ENCODE measurements around the gene TIGD4. TPM values are rescaled to one million over a fixed set of nuclear protein-coding genes. Genes with fewer than 3 reads are reported as not detected.

Gene TIGD4
- total RNA-seq, 1 experiment from 2014 or later = 0.92 TPM

DNA sequence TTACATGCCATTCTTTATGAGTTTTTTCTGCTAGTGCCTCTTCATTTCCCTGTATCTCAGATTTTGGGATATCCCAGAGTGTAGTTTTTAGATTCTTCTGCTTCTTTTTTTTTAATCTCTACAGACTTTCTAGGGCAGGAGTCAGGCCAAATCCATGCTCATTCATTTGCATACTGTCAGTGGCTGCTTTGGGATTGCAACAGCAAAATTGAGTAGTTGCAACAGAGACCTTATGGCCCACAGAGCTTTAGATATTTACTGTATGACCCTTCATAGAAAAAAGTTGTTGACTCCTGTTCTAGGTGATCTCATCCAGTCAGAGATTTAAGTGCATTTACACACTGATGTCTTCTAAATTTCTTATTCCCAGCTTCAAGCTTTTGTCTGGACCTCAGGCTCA lies 35.5 kb upstream of the TIGD4 start:
- intact Hi-C loops (cut with micrococcal nuclease; ENCODE audit: unreplicated experiment) = no loop called here
- H3K9me3 Mint-ChIP-seq (ENCODE audit: low read depth, unreplicated experiment) = peaks cover 8% of the 10 kb centered on the region
- peaks cover 7% of the 10 kb centered on the region for H3K36me3 Mint-ChIP-seq (ENCODE audit: insufficient read depth, unreplicated experiment)
- TF ChIP-seq, protein P1, sequence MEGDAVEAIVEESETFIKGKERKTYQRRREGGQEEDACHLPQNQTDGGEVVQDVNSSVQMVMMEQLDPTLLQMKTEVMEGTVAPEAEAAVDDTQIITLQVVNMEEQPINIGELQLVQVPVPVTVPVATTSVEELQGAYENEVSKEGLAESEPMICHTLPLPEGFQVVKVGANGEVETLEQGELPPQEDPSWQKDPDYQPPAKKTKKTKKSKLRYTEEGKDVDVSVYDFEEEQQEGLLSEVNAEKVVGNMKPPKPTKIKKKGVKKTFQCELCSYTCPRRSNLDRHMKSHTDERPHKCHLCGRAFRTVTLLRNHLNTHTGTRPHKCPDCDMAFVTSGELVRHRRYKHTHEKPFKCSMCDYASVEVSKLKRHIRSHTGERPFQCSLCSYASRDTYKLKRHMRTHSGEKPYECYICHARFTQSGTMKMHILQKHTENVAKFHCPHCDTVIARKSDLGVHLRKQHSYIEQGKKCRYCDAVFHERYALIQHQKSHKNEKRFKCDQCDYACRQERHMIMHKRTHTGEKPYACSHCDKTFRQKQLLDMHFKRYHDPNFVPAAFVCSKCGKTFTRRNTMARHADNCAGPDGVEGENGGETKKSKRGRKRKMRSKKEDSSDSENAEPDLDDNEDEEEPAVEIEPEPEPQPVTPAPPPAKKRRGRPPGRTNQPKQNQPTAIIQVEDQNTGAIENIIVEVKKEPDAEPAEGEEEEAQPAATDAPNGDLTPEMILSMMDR (IDR thresholded peaks at IDR 0.05; ENCODE audit: unreplicated experiment) = no peak
- peaks cover 13% of the 10 kb centered on the region for H3K4me1 Mint-ChIP-seq (ENCODE audit: low read depth, unreplicated experiment)
- BruUV-seq (replicated peaks) = no TSS peak
- CTCF ChIA-PET = no interaction called here
- H3K27me3 Mint-ChIP-seq (ENCODE audit: unreplicated experiment) = no peaks in the 10 kb centered on the region
- H3K27ac Mint-ChIP-seq (ENCODE audit: unreplicated experiment) = no peak overlapping the region
- DNase-seq = no peak
- no peak overlapping the region for H3K4me3 Mint-ChIP-seq (ENCODE audit: low read depth, unreplicated experiment)

- Mint-ChIP-seq H3K27ac (ENCODE audit: unreplicated experiment) (peak overlapping the region; percentile 30), H3K4me3 (ENCODE audit: low read depth, unreplicated experiment) (no peak overlapping the region), H3K36me3 (ENCODE audit: insufficient read depth, unreplicated experiment) (peaks cover 3% of the 10 kb centered on the region), H3K27me3 (ENCODE audit: unreplicated experiment) (no peaks in the 10 kb centered on the region), H3K9me3 (ENCODE audit: low read depth, unreplicated experiment) (peaks cover 2% of the 10 kb centered on the region), H3K4me1 (ENCODE audit: low read depth, unreplicated experiment) (peaks cover 23% of the 10 kb centered on the region)
- BruUV-seq (replicated peaks) = no TSS peak
- CTCF ChIA-PET = interaction anchor here (0.7 kb wide), 1 partner anchor 89 kb away, joined by 6 read pairs; no protein-coding TSS in a partner anchor
- TF ChIP-seq, protein P1 (IDR thresholded peaks at IDR 0.05; ENCODE audit: unreplicated experiment) = no peak
- intact Hi-C loops (cut with micrococcal nuclease; ENCODE audit: unreplicated experiment) = no loop called here
- no peak for DNase-seq
These were observed 31.3 kb upstream of the TIGD4 start for GRCh38 chr4:152810715-152811287.

DNA sequence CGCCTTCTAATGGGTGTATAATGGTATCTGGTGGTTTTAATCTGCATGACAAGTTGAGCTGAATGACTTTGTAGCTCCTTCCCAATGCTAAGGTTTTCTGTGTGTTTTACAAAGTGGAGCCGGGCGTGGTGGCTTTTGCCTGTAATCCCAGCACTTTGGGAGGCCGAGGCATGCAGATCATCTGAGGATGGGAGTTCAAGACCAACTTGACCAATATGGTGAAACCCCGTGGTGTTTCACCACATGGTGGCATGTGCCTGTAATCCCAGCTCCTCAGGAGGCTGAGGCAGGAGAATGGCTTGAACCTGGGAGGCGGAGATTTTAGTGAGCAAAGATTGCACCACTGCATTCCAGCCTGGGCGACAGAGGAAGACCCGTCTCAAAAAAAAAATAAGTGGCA lies 29.1 kb upstream of the TIGD4 start:
- Mint-ChIP-seq H3K9me3 (ENCODE audit: low read depth, unreplicated experiment) (peaks cover 2% of the 10 kb centered on the region), H3K36me3 (ENCODE audit: insufficient read depth, unreplicated experiment) (peaks cover 4% of the 10 kb centered on the region), H3K27me3 (ENCODE audit: unreplicated experiment) (no peaks in the 10 kb centered on the region), H3K27ac (ENCODE audit: unreplicated experiment) (no peak overlapping the region), H3K4me1 (ENCODE audit: low read depth, unreplicated experiment) (peaks cover 31% of the 10 kb centered on the region), H3K4me3 (ENCODE audit: low read depth, unreplicated experiment) (no peak overlapping the region)
- CTCF ChIA-PET = no interaction called here
- BruUV-seq (replicated peaks) = no TSS peak
- no peak for DNase-seq
- TF ChIP-seq, protein P1 (IDR thresholded peaks at IDR 0.05; ENCODE audit: unreplicated experiment) = no peak
- intact Hi-C loops (cut with micrococcal nuclease; ENCODE audit: unreplicated experiment) = no loop called here

GRCh38 chr4:152807294-152807829 lies 27.8 kb upstream of the TIGD4 start:
- CTCF ChIA-PET = no interaction called here

More at GRCh38 chr4:152807294-152807829, 27.8 kb upstream of the TIGD4 start:
- no peak overlapping the region for H3K27ac Mint-ChIP-seq (ENCODE audit: unreplicated experiment)
- DNase-seq = no peak
- intact Hi-C loops (cut with micrococcal nuclease; ENCODE audit: unreplicated experiment) = no loop called here
- H3K9me3 Mint-ChIP-seq (ENCODE audit: low read depth, unreplicated experiment) = peaks cover 2% of the 10 kb centered on the region
- BruUV-seq (replicated peaks) = no TSS peak
- no peak overlapping the region for H3K4me3 Mint-ChIP-seq (ENCODE audit: low read depth, unreplicated experiment)
- TF ChIP-seq, protein P1 (IDR thresholded peaks at IDR 0.05; ENCODE audit: unreplicated experiment) = no peak
- peaks cover 4% of the 10 kb centered on the region for H3K36me3 Mint-ChIP-seq (ENCODE audit: insufficient read depth, unreplicated experiment)
- peaks cover 31% of the 10 kb centered on the region for H3K4me1 Mint-ChIP-seq (ENCODE audit: low read depth, unreplicated experiment)
- no peaks in the 10 kb centered on the region for H3K27me3 Mint-ChIP-seq (ENCODE audit: unreplicated experiment)

All from Calu3 (cell line).